Vagina (tissue), 2 donors: ENCODE results near the gene PTPRG. TPM values are rescaled to one million over a fixed set of nuclear protein-coding genes. Genes with fewer than 3 reads are reported as not detected.

ENCODE experiments used
- DNase-seq, 2 donors: peaks; one replicate each; pipeline ENCODE4 v3.0.0-alpha.2; 2017; ENCODE audit errors: extremely low spot score in 2 of 2
- H3K27ac ChIP-seq: fragments of 200-600 bp; sonication (generic); one replicate; pipeline ENCODE4 v1.5.1; 2019
- H3K27me3 ChIP-seq: fragments of 200-600 bp; sonication (generic); one replicate; pipeline ENCODE4 v1.5.1; 2019
- H3K36me3 ChIP-seq, 2 donors: fragments of 200-600 bp; sonication (generic); one replicate each; pipeline ENCODE4 v1.5.1; 2017 to 2019
- H3K4me1 ChIP-seq: fragments of 200-600 bp; sonication (generic); one replicate; pipeline ENCODE4 v1.5.1; 2019
- H3K4me3 ChIP-seq, 2 donors: fragments of 200-600 bp; sonication (generic); 1 replicate in 1 of 2; 2 replicates in 1 of 2; pipeline ENCODE4 v1.5.1; 2016 to 2019
- H3K9me3 ChIP-seq: fragments of 200-600 bp; sonication (generic); one replicate; pipeline ENCODE4 v1.5.1; 2019
- POLR2A ChIP-seq, 2 donors: fragments of 450-650 bp; IDR thresholded peaks; one replicate each; pipeline ENCODE4 v1.6.1; 2017; ENCODE audit warnings: antibody characterized with exemption in 2 of 2, mild to moderate bottlenecking in 2 of 2, moderate library complexity in 2 of 2
- POLR2AphosphoS5 ChIP-seq, 2 donors: sonication (generic); formaldehyde crosslinking; IDR thresholded peaks; one replicate each; pipeline ENCODE4 v1.9.0; 2017; ENCODE audit warnings: antibody characterized with exemption in 2 of 2, mild to moderate bottlenecking in 2 of 2, low read depth in 1 of 2; ENCODE audit not compliant: insufficient read depth in 1 of 2
- intact Hi-C: fragments of 100-400 bp; cut with DNase I; formaldehyde crosslinking; loops from one replicate; pipeline ENCODE4 v1.15.1; 2023
- total RNA-seq: library from RNA; depleted of rRNA; stranded (reverse); fragments of >200 nt; gene quantifications from one replicate; pipeline ENCODE4 v1.2.3, GENCODE V29; 2016
- TF ChIP-seq, protein P1 (sequence below), 3 experiments: fragments of 450-650 bp in 2 of 3; fragments of 200-600 bp in 1 of 3; sonication (generic) in 1 of 3; IDR thresholded peaks; one replicate each; pipeline ENCODE4 v1.5.1; 2017 to 2019; ENCODE audit warnings: antibody characterized with exemption in 3 of 3, mild to moderate bottlenecking in 2 of 3, moderate library complexity in 2 of 3

Gene PTPRG
- total RNA-seq, 1 donor from 2014 or later: 47.6 TPM

GRCh38 chr3:61855211-61855610 lies 293.8 kb downstream of the PTPRG start:
- intact Hi-C loops: no loop called here
- Histone ChIP-seq H3K9me3 (no peaks in the 10 kb centered on the region), H3K27ac (no peak overlapping the region), H3K27me3 (no peaks in the 10 kb centered on the region), H3K4me3 (no peak overlapping the region), H3K36me3 (no peaks in the 10 kb centered on the region), H3K4me1 (no peaks in the 10 kb centered on the region)
- no peak for TF ChIP-seq POLR2AphosphoS5 (IDR thresholded peaks at IDR 0.05; ENCODE audit: insufficient read depth in 1 of 2, low read depth in 1 of 2)
- TF ChIP-seq, protein P1, sequence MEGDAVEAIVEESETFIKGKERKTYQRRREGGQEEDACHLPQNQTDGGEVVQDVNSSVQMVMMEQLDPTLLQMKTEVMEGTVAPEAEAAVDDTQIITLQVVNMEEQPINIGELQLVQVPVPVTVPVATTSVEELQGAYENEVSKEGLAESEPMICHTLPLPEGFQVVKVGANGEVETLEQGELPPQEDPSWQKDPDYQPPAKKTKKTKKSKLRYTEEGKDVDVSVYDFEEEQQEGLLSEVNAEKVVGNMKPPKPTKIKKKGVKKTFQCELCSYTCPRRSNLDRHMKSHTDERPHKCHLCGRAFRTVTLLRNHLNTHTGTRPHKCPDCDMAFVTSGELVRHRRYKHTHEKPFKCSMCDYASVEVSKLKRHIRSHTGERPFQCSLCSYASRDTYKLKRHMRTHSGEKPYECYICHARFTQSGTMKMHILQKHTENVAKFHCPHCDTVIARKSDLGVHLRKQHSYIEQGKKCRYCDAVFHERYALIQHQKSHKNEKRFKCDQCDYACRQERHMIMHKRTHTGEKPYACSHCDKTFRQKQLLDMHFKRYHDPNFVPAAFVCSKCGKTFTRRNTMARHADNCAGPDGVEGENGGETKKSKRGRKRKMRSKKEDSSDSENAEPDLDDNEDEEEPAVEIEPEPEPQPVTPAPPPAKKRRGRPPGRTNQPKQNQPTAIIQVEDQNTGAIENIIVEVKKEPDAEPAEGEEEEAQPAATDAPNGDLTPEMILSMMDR (IDR thresholded peaks at IDR 0.05): no peak
- TF ChIP-seq POLR2A (IDR thresholded peaks at IDR 0.05): no peak
- no peak for DNase-seq

- intact Hi-C loops: no loop called here
- Histone ChIP-seq H3K27ac (no peak overlapping the region), H3K4me1 (no peaks in the 10 kb centered on the region), H3K9me3 (no peaks in the 10 kb centered on the region), H3K36me3 (no peaks in the 10 kb centered on the region), H3K27me3 (no peaks in the 10 kb centered on the region), H3K4me3 (no peak overlapping the region)
- no peak for DNase-seq
- TF ChIP-seq, protein P1 (IDR thresholded peaks at IDR 0.05): no peak
- TF ChIP-seq POLR2A (IDR thresholded peaks at IDR 0.05): no peak
- no peak for TF ChIP-seq POLR2AphosphoS5 (IDR thresholded peaks at IDR 0.05; ENCODE audit: insufficient read depth in 1 of 2, low read depth in 1 of 2)
These were observed 295.9 kb downstream of the PTPRG start for GRCh38 chr3:61857297-61857696.

DNA sequence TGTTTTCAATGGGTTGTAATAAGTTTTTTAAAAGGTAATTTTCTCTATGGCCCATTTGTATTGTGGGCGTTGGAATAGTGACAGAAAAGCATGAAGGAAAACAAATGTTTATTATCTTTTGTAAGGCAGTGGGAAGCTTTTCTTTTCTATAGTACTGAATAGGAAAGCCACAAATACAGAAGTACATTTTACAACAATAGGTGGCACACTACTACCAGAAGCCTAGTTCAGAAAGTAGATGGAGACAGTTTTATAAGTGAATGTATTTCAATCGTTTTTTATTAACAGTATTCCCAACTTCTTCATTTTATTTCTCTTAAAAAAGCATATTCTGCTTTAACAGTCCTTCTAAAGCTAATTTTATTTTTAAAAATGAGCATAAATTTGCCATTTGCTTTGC lies 296.7 kb downstream of the PTPRG start:
- no peaks in the 10 kb centered on the region for H3K36me3 ChIP-seq
- no peaks in the 10 kb centered on the region for H3K27me3 ChIP-seq
- H3K27ac ChIP-seq: no peak overlapping the region
- H3K9me3 ChIP-seq: no peaks in the 10 kb centered on the region
- no peak for DNase-seq
- TF ChIP-seq, protein P1 (IDR thresholded peaks at IDR 0.05): no peak
- TF ChIP-seq POLR2A (IDR thresholded peaks at IDR 0.05) (no peak), POLR2AphosphoS5 (IDR thresholded peaks at IDR 0.05; ENCODE audit: insufficient read depth in 1 of 2, low read depth in 1 of 2) (no peak)
- intact Hi-C loops: no loop called here
- H3K4me1 ChIP-seq: peaks cover 4% of the 10 kb centered on the region
- no peak overlapping the region for H3K4me3 ChIP-seq

- Histone ChIP-seq H3K36me3 (no peaks in the 10 kb centered on the region), H3K4me3 (no peak overlapping the region), H3K27ac (no peak overlapping the region), H3K27me3 (no peaks in the 10 kb centered on the region), H3K4me1 (peaks cover 10% of the 10 kb centered on the region), H3K9me3 (no peaks in the 10 kb centered on the region)
- TF ChIP-seq POLR2A (IDR thresholded peaks at IDR 0.05): no peak
- no peak for DNase-seq
- intact Hi-C loops: loop anchor here (10.0 kb wide), 1 partner anchor 323 kb away; no protein-coding TSS in a partner anchor
These were observed 300.0 kb downstream of the PTPRG start for GRCh38 chr3:61861410-61861809.

DNA sequence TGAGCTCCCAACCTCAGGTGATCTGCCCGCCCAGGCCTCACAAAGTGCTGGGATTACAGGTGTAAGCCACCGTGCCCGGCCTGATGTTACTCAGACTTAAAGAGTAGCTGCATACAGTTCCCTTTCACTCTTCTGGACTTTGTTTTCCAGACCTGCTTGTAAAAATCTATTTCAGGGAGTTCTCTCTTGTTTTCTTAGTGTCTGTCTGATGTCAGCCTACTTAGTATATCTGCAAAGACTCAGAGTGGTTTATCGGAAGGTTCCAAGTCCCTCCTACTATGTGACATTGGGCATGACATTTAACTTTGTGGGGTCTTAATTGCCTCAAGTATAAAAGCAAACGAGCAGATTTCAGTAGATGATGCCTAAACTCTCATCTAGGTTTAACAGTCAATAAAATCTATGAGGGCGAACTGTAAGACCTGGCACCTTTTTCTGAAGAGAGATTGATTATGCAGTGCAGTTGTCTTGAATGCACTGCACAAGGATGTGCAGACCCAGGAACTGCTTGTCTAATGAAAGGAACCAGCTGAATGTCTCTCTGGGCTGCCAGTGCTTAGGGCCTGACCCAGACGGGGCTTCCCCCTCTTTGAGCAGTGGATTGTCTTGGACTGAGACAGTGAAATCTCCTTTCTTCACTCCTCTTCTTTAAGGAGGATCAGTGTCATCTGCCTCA lies 301.4 kb downstream of the PTPRG start:
- H3K9me3 ChIP-seq: no peaks in the 10 kb centered on the region
- no peak for TF ChIP-seq POLR2AphosphoS5 (IDR thresholded peaks at IDR 0.05; ENCODE audit: insufficient read depth in 1 of 2, low read depth in 1 of 2)
- TF ChIP-seq, protein P1 (IDR thresholded peaks at IDR 0.05): no peak
- TF ChIP-seq POLR2A (IDR thresholded peaks at IDR 0.05): no peak
- H3K27me3 ChIP-seq: no peaks in the 10 kb centered on the region
- H3K4me3 ChIP-seq: no peak overlapping the region
- H3K4me1 ChIP-seq: peaks cover 10% of the 10 kb centered on the region
- no peak for DNase-seq
- intact Hi-C loops: loop anchor here (10.0 kb wide), 1 partner anchor 322 kb away; no protein-coding TSS in a partner anchor
- peak overlapping the region; percentile 17 for H3K27ac ChIP-seq
- no peaks in the 10 kb centered on the region for H3K36me3 ChIP-seq
